H1 (cell line): ENCODE results near the gene IL6ST. TPM values are rescaled to one million over a fixed set of nuclear protein-coding genes. Genes with fewer than 3 reads are reported as not detected.

ENCODE experiments used
- TEAD4 ChIP-seq: IDR thresholded peaks from 2 replicates; pipeline ENCODE4 v1.6.1; 2012; ENCODE audit warnings: low read depth, low read length, inconsistent platforms, mixed read lengths
- polyA plus RNA-seq, 7 experiments: library from polyadenylated mRNA; depleted of rRNA in 3 of 7; stranded (reverse) in 5 of 7; unstranded in 2 of 7; fragments of >200 nt in 5 of 7; fragments of 200-250 nt in 2 of 7; gene quantifications; 1 replicate in 5 of 7; 2 replicates in 1 of 7; 4 replicates in 1 of 7; pipeline versions ENCODE4 v1.2.1 to v1.2.3, GENCODE V29; 2011 to 2013; ENCODE audit warnings: missing spikeins in 2 of 7, mixed read lengths in 2 of 7
- total RNA-seq: library from RNA; stranded (reverse); fragmentation: NEBNext Ultra II Directional; extraction: Animal tissue kit (Norgen Biotek cat#: 25700); gene quantifications from 2 replicates; pipeline ENCODE4 v1.2.1, GENCODE V29; 2021
- TF ChIP-seq, protein P1 (sequence below), 3 experiments: IDR thresholded peaks; 1 replicate in 2 of 3; 2 replicates in 1 of 3; pipeline versions ENCODE4 v1.5.1 to v1.6.1; 2011; ENCODE audit warnings: low read length in 3 of 3, mild to moderate bottlenecking in 3 of 3, inconsistent platforms in 2 of 3, low read depth in 1 of 3, moderate library complexity in 1 of 3; ENCODE audit not compliant: insufficient read depth in 1 of 3; ENCODE audit errors: control extremely low read depth in 1 of 3

IL6ST gene
- total and polyA plus RNA-seq, 2 of the 8 experiments (the other 6 are each of a cell fraction or from before 2014, with no cell fraction given): 1.4 to 11.1 TPM

DNA sequence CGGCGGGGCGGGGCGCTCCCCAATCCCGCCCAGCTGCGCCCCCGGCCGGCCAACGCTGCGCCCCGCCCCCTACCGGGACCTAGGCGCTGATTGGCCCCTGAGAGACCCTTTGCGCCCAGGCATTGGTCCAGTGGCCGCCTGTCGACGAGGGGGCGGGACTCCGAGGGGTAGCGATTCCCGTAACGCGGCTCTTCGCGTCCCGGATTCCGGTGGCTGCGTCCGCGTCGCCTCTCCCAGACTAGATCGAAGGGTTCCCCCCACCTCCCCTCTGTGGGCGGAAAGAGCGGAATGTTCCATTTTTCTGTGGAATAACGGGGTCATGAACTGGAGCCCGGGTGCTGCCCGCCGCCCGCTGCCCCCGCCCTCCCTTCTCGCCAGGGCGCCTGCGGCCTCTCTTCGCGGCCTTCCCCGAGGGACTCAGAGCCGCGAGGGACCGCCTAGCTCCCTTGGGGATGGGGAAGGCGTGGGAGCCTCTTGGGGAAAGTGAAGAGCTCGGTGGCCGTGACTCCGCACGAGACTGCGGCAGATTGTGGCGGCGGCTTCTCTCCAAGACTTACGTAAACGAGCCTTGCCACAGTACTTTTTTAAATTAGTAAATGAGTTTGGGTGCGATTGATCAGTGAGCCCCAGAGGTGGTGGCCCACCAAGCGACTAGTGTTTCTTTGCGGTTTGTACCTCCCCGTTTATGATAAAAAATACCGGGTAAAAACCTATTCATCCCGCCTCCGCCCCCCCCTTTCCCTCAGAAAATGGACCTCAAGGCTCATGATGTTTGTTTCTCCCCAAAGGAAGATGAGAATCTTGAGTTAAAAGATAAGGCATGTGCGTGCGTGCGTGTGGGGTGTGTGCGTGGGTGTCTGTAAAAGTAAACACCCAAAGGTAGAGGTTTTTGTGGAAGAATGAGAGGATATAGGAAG lies 493 bp upstream of the IL6ST start (continued):
- TF ChIP-seq, protein P1, sequence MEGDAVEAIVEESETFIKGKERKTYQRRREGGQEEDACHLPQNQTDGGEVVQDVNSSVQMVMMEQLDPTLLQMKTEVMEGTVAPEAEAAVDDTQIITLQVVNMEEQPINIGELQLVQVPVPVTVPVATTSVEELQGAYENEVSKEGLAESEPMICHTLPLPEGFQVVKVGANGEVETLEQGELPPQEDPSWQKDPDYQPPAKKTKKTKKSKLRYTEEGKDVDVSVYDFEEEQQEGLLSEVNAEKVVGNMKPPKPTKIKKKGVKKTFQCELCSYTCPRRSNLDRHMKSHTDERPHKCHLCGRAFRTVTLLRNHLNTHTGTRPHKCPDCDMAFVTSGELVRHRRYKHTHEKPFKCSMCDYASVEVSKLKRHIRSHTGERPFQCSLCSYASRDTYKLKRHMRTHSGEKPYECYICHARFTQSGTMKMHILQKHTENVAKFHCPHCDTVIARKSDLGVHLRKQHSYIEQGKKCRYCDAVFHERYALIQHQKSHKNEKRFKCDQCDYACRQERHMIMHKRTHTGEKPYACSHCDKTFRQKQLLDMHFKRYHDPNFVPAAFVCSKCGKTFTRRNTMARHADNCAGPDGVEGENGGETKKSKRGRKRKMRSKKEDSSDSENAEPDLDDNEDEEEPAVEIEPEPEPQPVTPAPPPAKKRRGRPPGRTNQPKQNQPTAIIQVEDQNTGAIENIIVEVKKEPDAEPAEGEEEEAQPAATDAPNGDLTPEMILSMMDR (IDR thresholded peaks at IDR 0.05; ENCODE audit: control extremely low read depth in 1 of 3, insufficient read depth in 1 of 3, low read depth in 1 of 3, low read length in 3 of 3): peak in 1 of 3 experiments; percentile 10; a peak in 1 of 4 replicates
- TF ChIP-seq TEAD4: no peak
